ENCODE data around the gene MYO5B.

The MYO5B gene

GRCh38 chr18:50196261-50196660, 1.3 kb upstream of the MYO5B start:
- no peak for DNase-seq (ENCODE audit: low read depth)
- H3K4me3 ChIP-seq (ENCODE audit: low read depth, low read length) = no peak overlapping the region
- TF ChIP-seq, protein P1, sequence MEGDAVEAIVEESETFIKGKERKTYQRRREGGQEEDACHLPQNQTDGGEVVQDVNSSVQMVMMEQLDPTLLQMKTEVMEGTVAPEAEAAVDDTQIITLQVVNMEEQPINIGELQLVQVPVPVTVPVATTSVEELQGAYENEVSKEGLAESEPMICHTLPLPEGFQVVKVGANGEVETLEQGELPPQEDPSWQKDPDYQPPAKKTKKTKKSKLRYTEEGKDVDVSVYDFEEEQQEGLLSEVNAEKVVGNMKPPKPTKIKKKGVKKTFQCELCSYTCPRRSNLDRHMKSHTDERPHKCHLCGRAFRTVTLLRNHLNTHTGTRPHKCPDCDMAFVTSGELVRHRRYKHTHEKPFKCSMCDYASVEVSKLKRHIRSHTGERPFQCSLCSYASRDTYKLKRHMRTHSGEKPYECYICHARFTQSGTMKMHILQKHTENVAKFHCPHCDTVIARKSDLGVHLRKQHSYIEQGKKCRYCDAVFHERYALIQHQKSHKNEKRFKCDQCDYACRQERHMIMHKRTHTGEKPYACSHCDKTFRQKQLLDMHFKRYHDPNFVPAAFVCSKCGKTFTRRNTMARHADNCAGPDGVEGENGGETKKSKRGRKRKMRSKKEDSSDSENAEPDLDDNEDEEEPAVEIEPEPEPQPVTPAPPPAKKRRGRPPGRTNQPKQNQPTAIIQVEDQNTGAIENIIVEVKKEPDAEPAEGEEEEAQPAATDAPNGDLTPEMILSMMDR (IDR thresholded peaks at IDR 0.05; ENCODE audit: insufficient read depth, low read depth, low read length, missing control alignments) = no peak

DNA sequence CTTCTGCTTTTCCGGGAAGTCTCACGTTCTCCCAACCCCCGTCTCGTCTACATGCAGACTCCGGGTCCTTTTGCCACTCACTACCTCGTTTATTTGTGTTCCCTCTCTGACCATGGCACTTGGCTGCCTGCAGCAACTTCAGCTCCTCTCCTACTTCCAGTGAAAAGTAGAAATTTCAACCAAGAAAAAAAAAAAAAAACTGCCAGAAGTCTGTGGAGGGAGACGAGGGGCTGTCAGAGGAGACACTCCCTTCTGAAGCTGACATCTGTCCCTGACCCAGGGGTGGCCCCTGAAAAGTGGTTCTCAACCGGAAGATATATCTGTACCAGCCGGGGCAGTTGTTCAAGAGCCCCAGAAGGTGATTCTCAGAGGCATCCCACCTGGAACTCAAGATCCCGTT, 742 bp upstream of the MYO5B start:
- DNase-seq (ENCODE audit: low read depth) = no peak
- TF ChIP-seq, protein P1 (IDR thresholded peaks at IDR 0.05; ENCODE audit: insufficient read depth, low read depth, low read length, missing control alignments) = no peak
- H3K4me3 ChIP-seq (ENCODE audit: low read depth, low read length) = no peak overlapping the region

- no peak for DNase-seq (ENCODE audit: low read depth)
- TF ChIP-seq, protein P1 (IDR thresholded peaks at IDR 0.05; ENCODE audit: insufficient read depth, low read depth, low read length, missing control alignments) = no peak
These were observed 934 bp downstream of the MYO5B start for GRCh38 chr18:50193796-50194630.

GRCh38 chr18:50192995-50193795, 1.8 kb downstream of the MYO5B start:
- DNase-seq (ENCODE audit: low read depth) = no peak
- no peak overlapping the region for H3K4me3 ChIP-seq (ENCODE audit: low read depth, low read length)
- TF ChIP-seq, protein P1 (IDR thresholded peaks at IDR 0.05; ENCODE audit: insufficient read depth, low read depth, low read length, missing control alignments) = no peak

More at GRCh38 chr18:50193796-50194630, 934 bp downstream of the MYO5B start:
- H3K4me3 ChIP-seq (ENCODE audit: low read depth, low read length) = peak overlapping the region; percentile 43; the same call in 1 of the 2 replicates

- TF ChIP-seq, protein P1 (IDR thresholded peaks at IDR 0.05; ENCODE audit: insufficient read depth, low read depth, low read length, missing control alignments) = no peak
- DNase-seq (ENCODE audit: low read depth) = no peak
These were observed 4.0 kb downstream of the MYO5B start for GRCh38 chr18:50190926-50191325.

GRCh38 chr18:50190236-50190635, 4.7 kb downstream of the MYO5B start:
- DNase-seq (ENCODE audit: low read depth) = no peak
- TF ChIP-seq, protein P1 (IDR thresholded peaks at IDR 0.05; ENCODE audit: insufficient read depth, low read depth, low read length, missing control alignments) = no peak
- H3K4me3 ChIP-seq (ENCODE audit: low read depth, low read length) = no peak overlapping the region

More at GRCh38 chr18:50190926-50191325, 4.0 kb downstream of the MYO5B start:
- no peak overlapping the region for H3K4me3 ChIP-seq (ENCODE audit: low read depth, low read length)
